ENCODE data around the gene PHC2. TPM values are rescaled to one million over a fixed set of nuclear protein-coding genes. Genes with fewer than 3 reads are reported as not detected.

The PHC2 gene
- total RNA-seq, 1 donor from 2014 or later: 140 TPM

GRCh38 chr1:33462405-33463164 lies 31.7 kb upstream of the PHC2 start:
- no peak for TF ChIP-seq CTCF (conservative IDR thresholded peaks at IDR 0.05; ENCODE audit: low read depth, low read length)
- no peak overlapping the region for H3K4me3 ChIP-seq (ENCODE audit: low read depth, low read length)
- no peak for DNase-seq (ENCODE audit: low read depth)

DNA sequence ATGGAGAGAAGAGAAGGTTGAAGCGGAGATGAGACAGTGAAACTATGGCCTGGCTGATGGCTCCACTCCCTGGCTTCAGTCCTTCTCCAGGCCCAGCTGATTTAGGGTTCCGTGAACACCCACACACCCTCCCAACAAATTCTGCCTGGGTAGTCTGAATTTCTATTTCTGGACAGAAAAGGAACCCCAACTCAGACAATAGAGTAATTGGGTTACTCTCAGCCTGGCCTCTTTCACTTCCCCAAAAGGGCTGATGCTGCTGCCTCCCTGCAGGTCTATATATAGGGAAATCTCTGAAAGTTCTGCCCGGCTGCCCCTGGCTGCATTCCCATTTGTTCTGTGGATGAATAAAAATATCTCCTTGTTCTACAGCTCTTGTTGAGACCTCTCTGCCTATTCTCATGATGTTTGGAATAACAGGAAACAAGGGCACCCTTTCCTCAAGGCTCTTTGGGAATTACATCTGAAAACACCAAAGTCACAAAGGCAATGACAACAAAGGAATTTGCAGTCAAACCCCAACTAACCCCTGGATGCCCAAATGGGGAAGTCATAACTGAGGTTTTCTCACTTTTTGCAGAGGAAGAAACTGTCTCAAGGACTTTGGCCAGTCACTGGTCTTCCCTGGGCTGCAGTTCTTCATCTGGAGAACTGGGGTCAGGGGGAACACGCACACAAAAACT lies 30.2 kb upstream of the PHC2 start:
- no peak for DNase-seq (ENCODE audit: low read depth)
- no peak overlapping the region for H3K4me3 ChIP-seq (ENCODE audit: low read depth, low read length)
- no peak for TF ChIP-seq CTCF (conservative IDR thresholded peaks at IDR 0.05; ENCODE audit: low read depth, low read length)

DNA sequence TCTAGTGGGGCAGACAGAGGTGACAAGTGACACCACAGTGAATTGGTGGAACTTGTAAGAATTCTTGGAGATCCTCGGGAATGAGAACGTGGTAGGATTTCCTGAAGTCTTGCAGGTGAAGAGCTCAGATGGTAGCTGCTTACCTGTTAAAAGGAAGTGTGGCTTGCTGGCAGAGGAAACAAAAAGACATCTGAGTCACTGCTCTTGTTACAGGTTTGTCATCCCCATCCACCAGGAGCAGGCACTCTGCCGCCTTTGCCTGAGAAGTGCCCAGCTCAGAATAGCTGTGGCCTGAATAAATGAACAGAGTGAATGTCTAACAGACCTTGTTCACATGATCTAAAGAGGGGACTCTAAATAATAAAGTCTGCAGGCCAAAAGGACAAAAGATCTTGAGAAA lies 29.2 kb upstream of the PHC2 start:
- no peak for TF ChIP-seq CTCF (conservative IDR thresholded peaks at IDR 0.05; ENCODE audit: low read depth, low read length)
- DNase-seq (ENCODE audit: low read depth): no peak
- no peak overlapping the region for H3K4me3 ChIP-seq (ENCODE audit: low read depth, low read length)

DNA sequence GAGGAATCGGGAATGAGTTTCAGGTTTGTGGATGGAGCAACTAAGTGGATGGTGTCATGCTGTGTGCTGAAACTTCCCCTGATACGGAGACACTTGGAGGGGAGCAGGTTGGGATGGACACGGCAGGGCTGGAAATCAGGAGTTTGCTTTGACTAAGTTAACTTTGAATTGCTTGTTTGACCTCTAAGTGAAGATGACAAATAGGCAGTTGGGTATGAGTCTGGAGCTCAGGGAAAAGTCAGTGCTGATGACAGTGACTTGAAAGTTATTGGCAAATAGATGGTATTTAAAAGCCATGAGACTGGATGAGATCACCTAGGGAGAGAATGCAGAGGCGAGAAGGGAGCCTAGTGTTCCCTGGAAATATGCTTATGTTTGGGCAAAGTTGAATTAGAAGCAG lies 28.8 kb upstream of the PHC2 start:
- H3K4me3 ChIP-seq (ENCODE audit: low read depth, low read length): no peak overlapping the region
- DNase-seq (ENCODE audit: low read depth): no peak
- no peak for TF ChIP-seq CTCF (conservative IDR thresholded peaks at IDR 0.05; ENCODE audit: low read depth, low read length)

DNA sequence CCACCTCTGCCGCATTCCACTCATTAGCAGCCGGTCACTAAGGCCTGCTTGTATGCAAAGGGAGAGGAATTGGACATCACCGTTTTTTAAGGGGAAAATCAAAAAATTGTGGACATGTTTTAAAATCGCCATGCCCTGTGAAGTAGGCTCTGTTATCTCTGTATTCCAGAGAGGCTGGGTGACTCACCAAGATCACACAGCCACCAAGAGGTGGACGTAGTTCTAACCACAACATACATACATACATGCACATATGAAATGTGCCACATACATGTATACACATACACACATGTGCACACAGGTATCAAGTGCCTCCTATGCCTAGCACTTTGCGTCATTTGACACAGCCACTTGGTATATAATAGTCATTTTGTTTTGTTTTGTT lies 25.6 kb upstream of the PHC2 start:
- no peak overlapping the region for H3K4me3 ChIP-seq (ENCODE audit: low read depth, low read length)
- no peak for TF ChIP-seq CTCF (conservative IDR thresholded peaks at IDR 0.05; ENCODE audit: low read depth, low read length)
- no peak for DNase-seq (ENCODE audit: low read depth)

GRCh38 chr1:33455539-33456501 lies 24.9 kb upstream of the PHC2 start:
- peak; percentile 94 for TF ChIP-seq CTCF (conservative IDR thresholded peaks at IDR 0.05; ENCODE audit: low read depth, low read length)
- H3K4me3 ChIP-seq (ENCODE audit: low read depth, low read length): no peak overlapping the region
- peak; percentile 77 for DNase-seq (ENCODE audit: low read depth)

All from epithelial cell of proximal tubule (primary cell).